ENCODE data around the gene ETV7.

DNA sequence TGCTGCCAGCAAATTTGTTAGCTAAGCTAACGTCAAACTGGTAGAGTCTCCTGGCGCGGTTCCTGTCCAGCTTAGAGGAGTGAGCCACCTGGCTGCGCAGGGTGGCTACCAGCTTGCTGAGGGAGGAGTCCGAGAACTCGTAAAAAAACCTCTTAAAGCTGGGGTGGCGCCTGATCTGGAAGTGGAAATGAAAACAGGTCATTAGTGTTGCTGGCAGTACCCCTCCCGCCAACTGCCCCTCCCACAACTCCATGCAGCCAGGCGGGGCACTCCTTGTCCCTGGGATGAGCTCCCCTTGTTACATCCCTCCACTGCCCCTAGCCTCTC is 68.1 kb downstream of the ETV7 start:
- no peak for TF ChIP-seq EZH2 (IDR thresholded peaks at IDR 0.05)
- TF ChIP-seq POLR2AphosphoS5 (IDR thresholded peaks at IDR 0.05; ENCODE audit: borderline replicate concordance, low read depth, low read length) = no peak

Data from SK-N-MC (cell line).